Transverse colon (tissue), 4 donors: ENCODE data around the gene HSF2BP. TPM values are rescaled to one million over a fixed set of nuclear protein-coding genes. Genes with fewer than 3 reads are reported as not detected.

ENCODE experiments used
- DNase-seq: peaks from one replicate; pipeline ENCODE4 v3.0.0-alpha.2; 2019
- H3K27ac ChIP-seq, 4 donors: fragments of 200-600 bp; sonication (generic); 2 replicates each; pipeline ENCODE4 v1.5.1; 2016 to 2018; ENCODE audit warnings: inconsistent platforms in 4 of 4
- H3K27me3 ChIP-seq: fragments of 200-600 bp; sonication (generic); 2 replicates; pipeline ENCODE4 v1.5.1; 2017; ENCODE audit warnings: inconsistent platforms
- H3K36me3 ChIP-seq, 4 donors: fragments of 200-600 bp; sonication (generic); 2 replicates each; pipeline ENCODE4 v1.5.1; 2017 to 2019; ENCODE audit warnings: inconsistent platforms in 4 of 4
- H3K4me1 ChIP-seq, 4 donors: fragments of 200-600 bp; sonication (generic); 2 replicates each; pipeline ENCODE4 v1.5.1; 2017 to 2020; ENCODE audit warnings: inconsistent platforms in 4 of 4
- H3K4me3 ChIP-seq, 4 donors: fragments of 200-600 bp; sonication (generic); 1 replicate in 1 of 4; 2 replicates in 3 of 4; pipeline versions ENCODE4 v1.5.1 to v1.6.1; 2017 to 2019; ENCODE audit warnings: inconsistent platforms in 4 of 4
- H3K9me3 ChIP-seq, 2 donors: fragments of 200-600 bp; sonication (generic); 2 replicates each; pipeline ENCODE4 v1.5.1; 2017 to 2019; ENCODE audit warnings: inconsistent platforms in 2 of 2
- EP300 ChIP-seq: sonication (generic); formaldehyde crosslinking; IDR thresholded peaks from one replicate; pipeline ENCODE4 v1.6.1; 2017; ENCODE audit warnings: antibody characterized with exemption, low read depth
- POLR2A ChIP-seq: fragments of 450-650 bp; IDR thresholded peaks from one replicate; pipeline ENCODE4 v1.6.1; 2016; ENCODE audit warnings: antibody characterized with exemption, mild to moderate bottlenecking, moderate library complexity
- POLR2AphosphoS5 ChIP-seq, 3 donors: sonication (generic); formaldehyde crosslinking; IDR thresholded peaks; one replicate each; pipeline ENCODE4 v1.6.1; 2016; ENCODE audit warnings: antibody characterized with exemption in 3 of 3
- WGBS, 2 donors: methylation state at CpG; one replicate each; pipeline ENCODE4 v1.1.5; 2018; ENCODE audit warnings: low coverage in 1 of 2; 5-methylcytosine and 5-hydroxymethylcytosine counted together
- in situ Hi-C, 4 donors: fragments of 200-750 bp; cut with MboI; loops; one replicate each; pipeline versions ENCODE4 v1.15.0 to v1.15.1; 2017; ENCODE audit warnings: low sequenced_read_pairs in 3 of 4, low pct_ligation_motif_present in 1 of 4, low pct_unique_long_range_greater_than_20kb in 1 of 4
- intact Hi-C: fragments of 100-400 bp; cut with DNase I; formaldehyde crosslinking; loops from one replicate; pipeline ENCODE4 v1.15.1; 2023; ENCODE audit warnings: low total_unique reads
- total RNA-seq, 4 donors: library from RNA; depleted of rRNA; stranded (reverse); fragments of >200 nt; gene quantifications; one replicate each; pipeline ENCODE4 v1.1.0, GENCODE V29; 2016
- TF ChIP-seq, protein P1 (sequence below), 5 experiments: fragments of 200-600 bp in 3 of 5; fragments of 450-650 bp in 2 of 5; sonication (generic) in 3 of 5; IDR thresholded peaks; 1 replicate in 2 of 5; 2 replicates in 3 of 5; pipeline ENCODE4 v1.5.1; 2016 to 2017; ENCODE audit warnings: antibody characterized with exemption in 5 of 5, inconsistent platforms in 3 of 5, mild to moderate bottlenecking in 2 of 5, moderate library complexity in 1 of 5

The HSF2BP gene
- total RNA-seq, 4 donors from 2014 or later: 0.48 to 0.82 TPM; not detected in 2

GRCh38 chr21:43593078-43593477, 66.2 kb downstream of the HSF2BP start:
- TF ChIP-seq, protein P1, sequence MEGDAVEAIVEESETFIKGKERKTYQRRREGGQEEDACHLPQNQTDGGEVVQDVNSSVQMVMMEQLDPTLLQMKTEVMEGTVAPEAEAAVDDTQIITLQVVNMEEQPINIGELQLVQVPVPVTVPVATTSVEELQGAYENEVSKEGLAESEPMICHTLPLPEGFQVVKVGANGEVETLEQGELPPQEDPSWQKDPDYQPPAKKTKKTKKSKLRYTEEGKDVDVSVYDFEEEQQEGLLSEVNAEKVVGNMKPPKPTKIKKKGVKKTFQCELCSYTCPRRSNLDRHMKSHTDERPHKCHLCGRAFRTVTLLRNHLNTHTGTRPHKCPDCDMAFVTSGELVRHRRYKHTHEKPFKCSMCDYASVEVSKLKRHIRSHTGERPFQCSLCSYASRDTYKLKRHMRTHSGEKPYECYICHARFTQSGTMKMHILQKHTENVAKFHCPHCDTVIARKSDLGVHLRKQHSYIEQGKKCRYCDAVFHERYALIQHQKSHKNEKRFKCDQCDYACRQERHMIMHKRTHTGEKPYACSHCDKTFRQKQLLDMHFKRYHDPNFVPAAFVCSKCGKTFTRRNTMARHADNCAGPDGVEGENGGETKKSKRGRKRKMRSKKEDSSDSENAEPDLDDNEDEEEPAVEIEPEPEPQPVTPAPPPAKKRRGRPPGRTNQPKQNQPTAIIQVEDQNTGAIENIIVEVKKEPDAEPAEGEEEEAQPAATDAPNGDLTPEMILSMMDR (IDR thresholded peaks at IDR 0.05): no peak
- TF ChIP-seq POLR2A (no peak), EP300 (no peak), POLR2AphosphoS5 (IDR thresholded peaks at IDR 0.05) (no peak)
- in situ Hi-C loops: no loop called here
- no peaks in the 10 kb centered on the region for H3K27me3 ChIP-seq
- intact Hi-C loops: no loop called here
- 74 to 92% methylated on average over 4 to 5 of the region's 5 CpGs for WGBS, 2 donors
- no peaks in the 10 kb centered on the region for H3K36me3 ChIP-seq
- H3K4me1 ChIP-seq: peaks cover 0 to 10% (median 4%) of the 10 kb centered on the region in 4 donors
- H3K4me3 ChIP-seq: no peak overlapping the region
- DNase-seq: no peak
- no peak overlapping the region for H3K27ac ChIP-seq
- H3K9me3 ChIP-seq: no peaks in the 10 kb centered on the region

DNA sequence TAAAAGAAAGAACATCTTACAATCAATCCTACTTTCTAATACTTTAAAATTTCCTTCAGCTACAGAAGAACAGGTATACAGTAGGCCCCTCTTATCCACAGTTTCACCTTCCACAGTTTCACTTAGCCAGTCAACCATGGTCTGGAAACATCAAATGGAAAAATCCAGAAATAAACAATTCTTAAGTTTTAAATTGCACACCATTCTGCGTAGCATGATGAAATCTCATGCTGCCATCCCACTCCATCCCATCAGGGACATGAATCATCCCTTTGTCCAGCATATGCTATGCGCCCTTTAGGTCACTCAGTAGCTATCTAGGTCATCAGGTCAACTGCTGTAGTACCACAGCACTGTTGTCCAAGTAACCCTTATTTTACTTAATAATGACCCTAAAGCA, 67.7 kb downstream of the HSF2BP start:
- no peaks in the 10 kb centered on the region for H3K9me3 ChIP-seq
- WGBS, 2 donors: 79 to 88% methylated on average over 2 of the region's 2 CpGs
- intact Hi-C loops (no loop called here), in situ Hi-C loops (no loop called here)
- no peak for TF ChIP-seq POLR2AphosphoS5 (IDR thresholded peaks at IDR 0.05)
- no peak for TF ChIP-seq POLR2A
- TF ChIP-seq EP300: no peak
- TF ChIP-seq, protein P1 (IDR thresholded peaks at IDR 0.05): no peak
- H3K27me3 ChIP-seq: no peaks in the 10 kb centered on the region
- H3K36me3 ChIP-seq: no peaks in the 10 kb centered on the region
- H3K4me1 ChIP-seq: peaks cover 0 to 17% (median 4%) of the 10 kb centered on the region in 4 donors
- no peak overlapping the region for H3K4me3 ChIP-seq
- H3K27ac ChIP-seq: no peak overlapping the region
- DNase-seq: no peak

DNA sequence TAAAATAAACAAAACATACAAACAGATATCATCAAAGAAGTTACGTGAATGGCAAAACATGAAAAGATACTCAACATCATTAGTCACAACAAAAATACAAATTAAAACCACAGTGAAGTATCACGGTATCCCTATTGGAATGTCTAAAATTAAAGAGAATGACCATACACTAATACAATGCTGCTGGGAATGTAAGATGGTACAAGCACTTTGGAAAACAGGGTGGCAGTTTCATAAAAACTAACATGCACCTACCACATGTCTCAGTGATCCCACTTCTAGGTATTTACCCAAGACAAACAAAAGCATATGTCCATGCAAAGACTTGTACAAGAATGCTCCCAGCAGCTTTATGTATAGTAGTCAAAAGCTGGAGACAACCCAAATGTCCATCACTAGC, 69.1 kb downstream of the HSF2BP start:
- WGBS, 2 donors: 88 to 90% methylated on average over 2 of the region's 2 CpGs
- intact Hi-C loops: no loop called here
- TF ChIP-seq EP300: no peak
- no peak overlapping the region for H3K4me3 ChIP-seq
- no peak for DNase-seq
- no peaks in the 10 kb centered on the region for H3K9me3 ChIP-seq
- H3K27ac ChIP-seq: no peak overlapping the region
- no peaks in the 10 kb centered on the region for H3K27me3 ChIP-seq
- H3K36me3 ChIP-seq: no peaks in the 10 kb centered on the region
- in situ Hi-C loops: no loop called here
- H3K4me1 ChIP-seq: peaks cover 0 to 30% (median 8%) of the 10 kb centered on the region in 4 donors

GRCh38 chr21:43588957-43589356, 70.3 kb downstream of the HSF2BP start:
- 33 to 56% methylated on average over 1 of the region's 1 CpG for WGBS, 2 donors
- in situ Hi-C loops (no loop called here), intact Hi-C loops (no loop called here)
- Histone ChIP-seq H3K9me3 (no peaks in the 10 kb centered on the region), H3K4me3 (no peak overlapping the region), H3K27ac (no peak overlapping the region), H3K4me1 (peaks cover 0 to 30% (median 8%) of the 10 kb centered on the region in 4 donors), H3K27me3 (no peaks in the 10 kb centered on the region), H3K36me3 (no peaks in the 10 kb centered on the region)
- DNase-seq: no peak
- no peak for TF ChIP-seq EP300
- no peak for TF ChIP-seq POLR2AphosphoS5 (IDR thresholded peaks at IDR 0.05)
- TF ChIP-seq POLR2A: no peak
- TF ChIP-seq, protein P1 (IDR thresholded peaks at IDR 0.05): no peak

DNA sequence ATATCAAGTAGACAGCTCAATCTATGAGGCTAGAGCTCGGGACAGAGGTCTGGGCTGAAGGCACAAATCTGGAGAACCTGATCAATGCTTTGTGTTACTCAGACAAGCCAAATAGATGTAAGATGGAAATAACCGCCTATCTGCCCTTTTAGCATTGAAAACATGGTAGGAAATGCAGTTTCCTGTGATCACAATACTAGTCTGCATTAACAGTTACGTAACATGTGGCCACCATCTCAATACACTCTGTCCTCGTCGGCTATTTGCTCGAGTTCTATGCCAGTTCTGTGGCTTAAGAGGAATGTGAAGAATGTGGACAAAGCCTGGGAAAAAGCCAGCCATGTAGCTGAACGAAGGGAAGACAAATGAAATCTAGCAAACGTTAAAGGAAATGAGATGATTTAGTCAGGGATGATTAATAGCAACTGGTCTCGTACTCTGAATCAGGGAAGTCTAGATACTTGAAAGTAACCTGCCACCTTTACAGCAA, 73.3 kb downstream of the HSF2BP start:
- Histone ChIP-seq H3K27me3 (no peaks in the 10 kb centered on the region), H3K4me1 (peaks cover 0 to 30% (median 8%) of the 10 kb centered on the region in 4 donors), H3K4me3 (no peak overlapping the region), H3K27ac (peak overlapping the region; percentile 33 to 53 (median 44)), H3K9me3 (no peaks in the 10 kb centered on the region), H3K36me3 (no peaks in the 10 kb centered on the region)
- DNase-seq: no peak
- intact Hi-C loops: no loop called here
- in situ Hi-C loops: no loop called here
- WGBS, 2 donors: 24 to 48% methylated on average over 2 to 9 of the region's 9 CpGs
- no peak for TF ChIP-seq POLR2A
- peak; percentile 72 to 75 (median 72) for TF ChIP-seq POLR2AphosphoS5 (IDR thresholded peaks at IDR 0.05)
